Stimulated activated CD4-positive, alpha-beta T cell treated with anti-CD3 and anti-CD28 coated beads, Interleukin-4, amount 100 ng/mL, for 1 hour (primary cell): ENCODE measurements around the gene TAB2.

Experiments used
- DNase-seq: peaks from one replicate; pipeline ENCODE4 v3.0.0-alpha.2; 2020

TAB2 gene, protein sequence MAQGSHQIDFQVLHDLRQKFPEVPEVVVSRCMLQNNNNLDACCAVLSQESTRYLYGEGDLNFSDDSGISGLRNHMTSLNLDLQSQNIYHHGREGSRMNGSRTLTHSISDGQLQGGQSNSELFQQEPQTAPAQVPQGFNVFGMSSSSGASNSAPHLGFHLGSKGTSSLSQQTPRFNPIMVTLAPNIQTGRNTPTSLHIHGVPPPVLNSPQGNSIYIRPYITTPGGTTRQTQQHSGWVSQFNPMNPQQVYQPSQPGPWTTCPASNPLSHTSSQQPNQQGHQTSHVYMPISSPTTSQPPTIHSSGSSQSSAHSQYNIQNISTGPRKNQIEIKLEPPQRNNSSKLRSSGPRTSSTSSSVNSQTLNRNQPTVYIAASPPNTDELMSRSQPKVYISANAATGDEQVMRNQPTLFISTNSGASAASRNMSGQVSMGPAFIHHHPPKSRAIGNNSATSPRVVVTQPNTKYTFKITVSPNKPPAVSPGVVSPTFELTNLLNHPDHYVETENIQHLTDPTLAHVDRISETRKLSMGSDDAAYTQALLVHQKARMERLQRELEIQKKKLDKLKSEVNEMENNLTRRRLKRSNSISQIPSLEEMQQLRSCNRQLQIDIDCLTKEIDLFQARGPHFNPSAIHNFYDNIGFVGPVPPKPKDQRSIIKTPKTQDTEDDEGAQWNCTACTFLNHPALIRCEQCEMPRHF

GRCh38 chr6:149317644-149318571 lies at the start of gene TAB2:
Gene TAB2 (plus strand): TSS chr6:149317712. CDS start chr6:149369998, 52,286 bp downstream.
- DNase-seq, result peak; percentile 87

- no peak for DNase-seq
Measured at GRCh38 chr6:149268146-149268545, 49.4 kb upstream of the TAB2 start.

DNA sequence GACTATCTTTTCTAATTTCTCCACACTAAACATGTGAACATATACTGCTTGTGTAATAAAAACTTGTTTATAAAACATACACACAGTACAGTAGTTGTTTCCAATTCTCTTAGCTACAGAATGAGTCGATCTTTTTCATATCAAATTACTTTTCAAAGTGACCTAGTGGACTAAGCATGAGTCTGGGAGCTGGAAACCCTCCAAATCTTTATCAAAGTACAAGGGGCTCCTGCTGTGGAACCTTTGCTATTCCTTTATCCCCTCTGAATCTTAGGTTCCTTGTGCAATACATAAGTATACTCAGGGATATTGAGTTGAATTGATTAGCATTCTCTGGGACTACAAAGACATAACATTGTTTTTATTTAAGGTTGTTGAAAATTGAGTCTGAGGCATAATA lies 48.7 kb upstream of the TAB2 start:
- DNase-seq, result no peak

GRCh38 chr6:149270616-149271015 lies 46.9 kb upstream of the TAB2 start:
- no peak for DNase-seq

GRCh38 chr6:149271348-149272340 lies 45.9 kb upstream of the TAB2 start:
- peak; percentile 48 for DNase-seq

DNA sequence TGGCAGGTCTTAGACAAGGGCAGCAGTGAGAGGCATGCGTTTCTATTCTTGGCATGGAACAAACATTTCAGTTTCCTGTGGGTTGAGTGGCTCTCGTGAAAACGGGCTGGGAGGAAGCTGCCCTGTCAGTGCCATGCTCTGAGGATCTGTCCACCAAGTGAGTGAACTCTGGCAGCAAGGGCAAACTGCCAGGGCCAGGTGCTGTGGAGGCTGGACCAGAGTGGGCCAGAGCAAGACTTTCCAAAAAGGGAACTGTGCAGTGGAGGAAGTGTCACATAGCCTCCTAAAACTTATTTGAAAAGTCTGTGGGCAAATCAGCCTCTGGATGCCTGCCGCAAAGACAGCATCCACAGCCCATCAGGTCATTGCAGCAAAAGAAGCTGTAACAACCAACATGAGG lies 44.2 kb upstream of the TAB2 start:
- DNase-seq, result no peak

DNA sequence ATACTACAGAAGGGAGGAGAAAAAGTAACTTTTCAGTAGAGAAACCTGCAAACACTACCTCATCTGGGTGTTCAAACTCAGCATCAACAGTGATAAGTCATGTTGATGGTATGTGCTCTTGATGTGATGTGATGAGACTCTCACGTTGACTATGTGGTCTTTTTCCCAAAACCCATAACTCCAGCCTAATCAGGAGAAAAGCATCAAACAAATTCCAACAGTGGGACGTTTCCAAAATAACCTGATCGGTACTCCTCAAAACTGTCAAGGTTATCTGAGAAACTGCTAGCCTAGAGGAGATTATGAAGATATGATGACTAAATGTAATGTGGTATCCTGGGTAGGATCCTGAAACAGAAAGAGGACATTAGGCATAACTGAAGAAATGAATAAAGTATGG lies 41.9 kb upstream of the TAB2 start:
- DNase-seq, result no peak

GRCh38 chr6:149277621-149278020 lies 39.9 kb upstream of the TAB2 start:
- DNase-seq, result no peak

GRCh38 chr6:149278997-149279396 lies 38.5 kb upstream of the TAB2 start:
- no peak for DNase-seq

DNA sequence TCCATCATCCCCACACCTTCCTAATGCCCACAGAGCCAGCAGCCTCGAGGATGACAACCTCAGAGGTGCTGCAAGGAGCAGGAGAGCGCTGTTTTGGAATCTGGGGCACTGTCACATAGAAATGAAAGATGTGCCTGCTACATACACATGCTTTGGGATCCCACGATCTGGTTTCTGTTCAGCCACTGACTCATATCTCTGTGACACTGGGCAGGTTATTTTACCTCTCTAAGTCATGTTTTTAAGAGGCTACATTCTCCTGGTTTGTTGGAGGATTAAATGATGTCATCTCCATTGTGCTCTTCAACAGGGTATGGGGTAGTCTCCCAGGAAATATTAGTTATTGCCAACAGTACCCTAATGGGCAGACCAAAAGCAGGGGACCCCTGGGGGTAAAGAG lies 32.6 kb upstream of the TAB2 start:
- DNase-seq, result no peak

GRCh38 chr6:149285626-149286025 lies 31.9 kb upstream of the TAB2 start:
- DNase-seq, result no peak

- no peak for DNase-seq
Measured at GRCh38 chr6:149286905-149287304, 30.6 kb upstream of the TAB2 start.

- DNase-seq, result no peak
Measured at GRCh38 chr6:149289192-149289781, 28.2 kb upstream of the TAB2 start.

DNA sequence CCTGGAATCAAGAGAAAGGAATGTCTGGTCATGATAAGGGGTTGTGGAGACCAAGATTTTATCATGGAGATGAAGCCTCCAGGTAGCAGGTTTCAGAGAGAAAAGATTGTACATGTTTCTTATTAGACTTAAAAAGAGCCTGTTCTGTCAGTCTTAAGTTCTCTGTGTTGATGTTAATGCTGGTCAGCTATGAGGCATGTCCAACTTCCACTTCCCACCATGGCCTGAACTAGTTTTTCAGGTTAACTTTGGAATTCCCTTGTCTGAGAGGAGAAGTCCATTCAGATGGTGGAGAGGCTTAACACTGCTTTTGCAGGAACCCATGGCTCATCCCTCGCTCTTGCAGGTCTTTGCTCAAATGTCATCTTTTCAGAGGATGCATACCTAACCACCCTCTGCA lies 27.5 kb upstream of the TAB2 start:
- no peak for DNase-seq

GRCh38 chr6:149293244-149293643 lies 24.3 kb upstream of the TAB2 start:
- DNase-seq, result no peak

- no peak for DNase-seq
Measured at GRCh38 chr6:149300563-149300962, 16.9 kb upstream of the TAB2 start.

DNA sequence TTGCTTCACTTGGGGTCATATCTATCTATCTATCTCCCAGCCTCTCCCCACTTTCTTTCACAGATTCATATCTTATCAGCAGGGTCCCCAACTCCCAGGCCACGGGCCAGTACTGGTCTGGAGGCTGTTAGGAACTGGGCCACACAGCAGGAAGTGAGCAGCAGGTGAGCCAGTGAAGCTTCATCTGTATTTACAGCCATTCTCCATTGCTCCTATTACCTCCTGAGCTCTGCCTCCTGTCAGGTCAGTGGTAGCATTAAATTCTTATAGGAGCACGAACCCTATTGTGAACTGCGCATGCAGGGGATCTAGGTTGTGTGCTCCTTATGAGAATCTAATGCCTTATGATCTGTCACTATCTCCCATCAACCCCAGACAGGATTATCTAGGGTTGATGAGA lies 14.8 kb upstream of the TAB2 start:
- no peak for DNase-seq

DNA sequence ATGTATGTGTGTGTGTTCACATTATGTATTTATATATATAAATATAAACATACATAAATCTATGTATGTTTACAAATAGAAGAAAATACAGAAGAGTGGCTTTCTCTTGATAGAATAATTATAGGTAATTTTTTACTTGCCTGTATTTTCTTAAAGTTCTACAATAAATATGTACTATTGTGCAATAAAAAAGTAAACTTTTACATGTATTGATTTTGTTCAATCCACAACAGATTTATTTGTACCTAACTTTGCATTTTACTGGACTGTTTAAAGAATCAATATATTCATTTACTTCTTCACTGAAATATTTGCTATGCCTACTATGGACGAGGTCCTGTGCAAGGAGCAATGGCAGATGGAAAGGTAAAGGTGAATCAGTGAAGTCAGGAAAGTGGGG lies 14.0 kb upstream of the TAB2 start:
- no peak for DNase-seq

GRCh38 chr6:149305372-149305771 lies 12.1 kb upstream of the TAB2 start:
- DNase-seq, result no peak

GRCh38 chr6:149306967-149307366 lies 10.5 kb upstream of the TAB2 start:
- DNase-seq, result no peak

GRCh38 chr6:149311293-149311692 lies 6.2 kb upstream of the TAB2 start:
- DNase-seq, result no peak

DNA sequence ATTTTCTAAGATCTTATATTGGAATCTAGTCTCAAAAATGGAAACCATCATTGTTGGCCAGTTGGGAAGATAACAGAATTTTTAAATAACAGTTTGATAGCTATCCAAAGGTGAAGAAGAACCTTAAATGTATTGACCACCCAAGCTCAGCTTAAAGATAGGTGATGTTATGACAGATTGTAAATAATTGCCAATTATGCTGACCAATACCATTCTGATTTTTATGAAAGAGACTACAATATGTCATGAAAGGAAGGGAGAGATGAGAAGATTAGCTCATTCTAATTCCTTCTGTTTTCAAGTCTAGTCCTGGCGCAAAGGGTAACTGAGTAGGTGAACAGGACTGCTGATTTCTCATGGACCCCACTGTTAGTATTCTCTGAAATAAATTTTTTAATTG lies 5.7 kb upstream of the TAB2 start:
- no peak for DNase-seq
